ENCODE results near the gene SCG2.

DNA sequence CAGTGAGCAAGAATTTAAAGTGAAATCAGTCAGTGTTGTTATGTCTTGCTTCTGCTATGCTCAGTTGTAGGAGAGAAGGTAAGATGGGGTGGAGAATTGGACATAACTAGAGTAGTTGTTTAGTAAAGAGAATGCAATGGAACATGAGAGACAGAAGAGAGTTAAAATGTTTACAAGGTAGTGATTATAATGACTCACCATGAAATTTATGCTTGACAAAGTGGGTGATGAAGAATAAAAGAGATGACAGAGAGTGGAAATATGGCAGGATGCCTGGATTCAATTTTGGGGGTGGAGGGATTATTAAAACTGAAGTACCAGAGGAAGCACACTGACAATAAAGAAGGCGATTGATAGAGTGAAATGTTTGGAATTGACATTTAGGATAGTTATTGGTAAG, 10.6 kb downstream of the SCG2 start:
- TF ChIP-seq, protein P1, sequence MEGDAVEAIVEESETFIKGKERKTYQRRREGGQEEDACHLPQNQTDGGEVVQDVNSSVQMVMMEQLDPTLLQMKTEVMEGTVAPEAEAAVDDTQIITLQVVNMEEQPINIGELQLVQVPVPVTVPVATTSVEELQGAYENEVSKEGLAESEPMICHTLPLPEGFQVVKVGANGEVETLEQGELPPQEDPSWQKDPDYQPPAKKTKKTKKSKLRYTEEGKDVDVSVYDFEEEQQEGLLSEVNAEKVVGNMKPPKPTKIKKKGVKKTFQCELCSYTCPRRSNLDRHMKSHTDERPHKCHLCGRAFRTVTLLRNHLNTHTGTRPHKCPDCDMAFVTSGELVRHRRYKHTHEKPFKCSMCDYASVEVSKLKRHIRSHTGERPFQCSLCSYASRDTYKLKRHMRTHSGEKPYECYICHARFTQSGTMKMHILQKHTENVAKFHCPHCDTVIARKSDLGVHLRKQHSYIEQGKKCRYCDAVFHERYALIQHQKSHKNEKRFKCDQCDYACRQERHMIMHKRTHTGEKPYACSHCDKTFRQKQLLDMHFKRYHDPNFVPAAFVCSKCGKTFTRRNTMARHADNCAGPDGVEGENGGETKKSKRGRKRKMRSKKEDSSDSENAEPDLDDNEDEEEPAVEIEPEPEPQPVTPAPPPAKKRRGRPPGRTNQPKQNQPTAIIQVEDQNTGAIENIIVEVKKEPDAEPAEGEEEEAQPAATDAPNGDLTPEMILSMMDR (IDR thresholded peaks at IDR 0.05; ENCODE audit: borderline replicate concordance, extremely low read depth, low read length, poor library complexity, severe bottlenecking), result no peak
- TF ChIP-seq EZH2 (IDR thresholded peaks at IDR 0.05; ENCODE audit: borderline replicate concordance, low read depth, low read length, severe bottlenecking), result no peak
